ENCODE measurements around the gene SPNS3. TPM values are rescaled to one million over a fixed set of nuclear protein-coding genes. Genes with fewer than 3 reads are reported as not detected.
A peak's percentile ranks its signal among the peaks of the same experiment; 100 is the strongest.

The SPNS3 gene
- total RNA-seq, 3 donors from 2014 or later = 0.38 to 0.72 TPM; not detected in 1

DNA sequence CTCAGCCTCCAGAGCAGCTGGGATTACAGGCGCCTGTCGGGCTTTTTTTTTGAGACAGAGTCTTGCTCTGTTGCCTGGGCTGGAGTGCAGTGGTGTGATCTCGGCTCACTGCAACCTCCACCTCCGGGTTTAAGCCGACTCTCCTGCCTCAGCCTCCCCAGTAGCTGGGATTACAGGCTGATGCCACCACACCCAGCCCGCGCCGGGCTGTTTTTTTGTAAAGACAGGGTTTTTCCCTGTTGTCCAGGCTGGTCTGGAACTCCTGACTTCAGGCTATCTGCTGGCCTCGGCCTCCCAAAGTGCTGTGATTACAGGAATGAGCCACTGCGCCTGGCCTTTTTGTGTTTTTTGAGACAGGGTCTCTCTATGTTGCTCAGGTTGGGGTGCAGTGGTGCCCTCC, 27.4 kb upstream of the SPNS3 start:
- intact Hi-C loops (cut with DNase I, micrococcal nuclease) = no loop called here
- no peak for DNase-seq
- no peak for ATAC-seq
- Histone ChIP-seq H3K36me3 (ENCODE audit: low read depth) (no peaks in the 10 kb centered on the region), H3K9me3 (no peaks in the 10 kb centered on the region), H3K4me1 (ENCODE audit: low read depth) (no peaks in the 10 kb centered on the region), H3K4me3 (no peak overlapping the region)
- TF ChIP-seq, protein P1, sequence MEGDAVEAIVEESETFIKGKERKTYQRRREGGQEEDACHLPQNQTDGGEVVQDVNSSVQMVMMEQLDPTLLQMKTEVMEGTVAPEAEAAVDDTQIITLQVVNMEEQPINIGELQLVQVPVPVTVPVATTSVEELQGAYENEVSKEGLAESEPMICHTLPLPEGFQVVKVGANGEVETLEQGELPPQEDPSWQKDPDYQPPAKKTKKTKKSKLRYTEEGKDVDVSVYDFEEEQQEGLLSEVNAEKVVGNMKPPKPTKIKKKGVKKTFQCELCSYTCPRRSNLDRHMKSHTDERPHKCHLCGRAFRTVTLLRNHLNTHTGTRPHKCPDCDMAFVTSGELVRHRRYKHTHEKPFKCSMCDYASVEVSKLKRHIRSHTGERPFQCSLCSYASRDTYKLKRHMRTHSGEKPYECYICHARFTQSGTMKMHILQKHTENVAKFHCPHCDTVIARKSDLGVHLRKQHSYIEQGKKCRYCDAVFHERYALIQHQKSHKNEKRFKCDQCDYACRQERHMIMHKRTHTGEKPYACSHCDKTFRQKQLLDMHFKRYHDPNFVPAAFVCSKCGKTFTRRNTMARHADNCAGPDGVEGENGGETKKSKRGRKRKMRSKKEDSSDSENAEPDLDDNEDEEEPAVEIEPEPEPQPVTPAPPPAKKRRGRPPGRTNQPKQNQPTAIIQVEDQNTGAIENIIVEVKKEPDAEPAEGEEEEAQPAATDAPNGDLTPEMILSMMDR (IDR thresholded peaks at IDR 0.05) = no peak

DNA sequence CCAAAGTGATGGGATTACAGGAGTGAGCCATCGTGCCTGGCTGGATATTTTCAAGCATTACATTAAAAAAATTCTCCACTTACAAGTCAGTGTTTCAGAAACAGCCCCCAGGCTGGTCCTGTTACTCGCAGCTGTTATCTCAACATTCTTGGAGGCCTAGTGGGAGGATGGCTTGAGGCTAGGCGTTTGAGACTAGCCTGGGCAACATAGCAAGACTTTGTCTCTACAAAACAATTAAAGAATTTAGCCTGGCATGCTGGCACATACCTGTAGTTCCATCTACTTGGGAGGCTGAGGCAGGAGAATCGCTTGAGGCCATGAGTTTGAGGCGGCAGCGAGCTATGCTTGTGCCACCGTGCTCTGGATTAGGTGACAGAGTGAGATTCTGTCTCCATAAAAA, 26.5 kb upstream of the SPNS3 start:
- Histone ChIP-seq H3K4me1 (ENCODE audit: low read depth) (no peaks in the 10 kb centered on the region), H3K36me3 (ENCODE audit: low read depth) (no peaks in the 10 kb centered on the region), H3K9me3 (no peaks in the 10 kb centered on the region), H3K4me3 (no peak overlapping the region)
- intact Hi-C loops (cut with DNase I, micrococcal nuclease) = no loop called here
- TF ChIP-seq, protein P1 (IDR thresholded peaks at IDR 0.05) = no peak
- ATAC-seq (no peak), DNase-seq (no peak)

- H3K4me3 ChIP-seq = no peak overlapping the region
- peak; percentile 45 to 59 (median 48) for DNase-seq
- H3K4me1 ChIP-seq (ENCODE audit: low read depth) = no peaks in the 10 kb centered on the region
- intact Hi-C loops (cut with DNase I, micrococcal nuclease) = no loop called here
- no peaks in the 10 kb centered on the region for H3K36me3 ChIP-seq (ENCODE audit: low read depth)
- H3K9me3 ChIP-seq = no peaks in the 10 kb centered on the region
- peak; percentile 91 for ATAC-seq
- TF ChIP-seq, protein P1 (IDR thresholded peaks at IDR 0.05) = no peak
Observed at GRCh38 chr17:4407851-4408250, 25.9 kb upstream of the SPNS3 start.

- Histone ChIP-seq H3K4me3 (no peak overlapping the region), H3K9me3 (no peaks in the 10 kb centered on the region), H3K36me3 (ENCODE audit: low read depth) (no peaks in the 10 kb centered on the region), H3K4me1 (ENCODE audit: low read depth) (no peaks in the 10 kb centered on the region)
- TF ChIP-seq, protein P1 (IDR thresholded peaks at IDR 0.05) = no peak
- ATAC-seq (no peak), DNase-seq (no peak)
- intact Hi-C loops (cut with DNase I, micrococcal nuclease) = loop anchor here in 1 of 2 donors (10.0 kb wide), 1 partner anchor 195 kb away; no protein-coding TSS in a partner anchor
Observed at GRCh38 chr17:4409659-4410058, 24.1 kb upstream of the SPNS3 start.

GRCh38 chr17:4411201-4411600, 22.5 kb upstream of the SPNS3 start:
- ATAC-seq = no peak
- intact Hi-C loops (cut with DNase I, micrococcal nuclease) = loop anchor here in 1 of 2 donors (10.0 kb wide), 1 partner anchor 196 kb away; no protein-coding TSS in a partner anchor

More at GRCh38 chr17:4411201-4411600, 22.5 kb upstream of the SPNS3 start:
- no peak for DNase-seq
- TF ChIP-seq, protein P1 (IDR thresholded peaks at IDR 0.05) = no peak
- no peaks in the 10 kb centered on the region for H3K4me1 ChIP-seq (ENCODE audit: low read depth)
- H3K4me3 ChIP-seq = no peak overlapping the region
- no peaks in the 10 kb centered on the region for H3K9me3 ChIP-seq
- no peaks in the 10 kb centered on the region for H3K36me3 ChIP-seq (ENCODE audit: low read depth)

All from mucosa of descending colon (tissue), 3 donors.